ENCODE results near the gene STK32A.

DNA sequence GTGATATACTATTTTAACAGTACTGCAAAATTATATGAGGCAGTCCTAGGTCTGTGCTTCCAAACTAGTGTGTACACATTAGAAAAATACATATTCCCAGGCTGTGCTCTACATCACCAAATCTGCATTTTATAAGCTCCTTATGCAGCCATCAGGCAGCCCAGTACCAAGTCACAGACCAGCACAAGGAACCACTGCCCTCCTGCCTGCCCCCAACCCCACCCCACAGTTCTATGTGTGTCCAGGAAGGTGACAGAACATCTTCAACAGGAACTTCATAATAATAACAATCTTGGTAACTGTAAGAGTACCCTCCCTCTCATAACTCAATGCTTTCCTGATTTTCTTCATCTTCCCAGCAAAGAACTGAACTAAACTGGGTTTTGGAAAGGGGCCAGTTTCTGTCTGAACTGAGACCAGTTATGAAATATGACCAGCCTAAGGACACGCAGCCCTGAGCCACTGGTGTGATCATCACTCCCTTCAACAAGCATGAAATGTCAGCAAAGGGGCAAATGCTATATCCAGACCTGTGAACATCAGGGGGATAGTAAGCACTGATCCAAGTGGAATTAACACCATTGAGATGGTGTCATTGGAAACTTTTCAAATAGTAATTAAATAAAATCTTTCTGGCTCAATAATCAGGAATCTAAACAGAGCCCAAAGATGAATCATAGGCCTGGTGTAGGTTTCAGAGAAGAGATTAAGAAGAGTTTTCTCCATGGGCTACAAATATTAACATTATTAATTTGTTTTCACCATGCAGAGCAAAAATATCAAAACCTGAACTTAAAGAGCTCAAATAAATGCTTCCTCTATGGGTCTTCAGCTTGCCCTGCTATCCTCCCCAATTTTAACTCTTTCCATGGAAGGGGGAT, 192.9 kb downstream of the STK32A start:
- TF ChIP-seq POLR2AphosphoS5 (IDR thresholded peaks at IDR 0.05; ENCODE audit: control insufficient read depth, insufficient read depth, low read depth, low read length) (no peak), TCF3 (CRISPR knock-in tag; IDR thresholded peaks at IDR 0.05) (no peak), MTA3 (IDR thresholded peaks at IDR 0.05; ENCODE audit: borderline replicate concordance) (no peak), RCOR1 (IDR thresholded peaks at IDR 0.05; ENCODE audit: borderline replicate concordance in 1 of 2, low read depth in 2 of 2, low read length in 2 of 2) (no peak), TEAD1 (CRISPR knock-in tag; IDR thresholded peaks at IDR 0.05) (no peak), POLR2A (conservative IDR thresholded peaks at IDR 0.05) (no peak), PHF21A (IDR thresholded peaks at IDR 0.05; ENCODE audit: borderline replicate concordance, low read depth) (no peak), PRPF4 (IDR thresholded peaks at IDR 0.05; ENCODE audit: insufficient read depth, low read depth, low read length, poor library complexity, severe bottlenecking) (no peak), TEAD2 (tag; IDR thresholded peaks at IDR 0.05) (no peak)
- TF ChIP-seq, protein P1, sequence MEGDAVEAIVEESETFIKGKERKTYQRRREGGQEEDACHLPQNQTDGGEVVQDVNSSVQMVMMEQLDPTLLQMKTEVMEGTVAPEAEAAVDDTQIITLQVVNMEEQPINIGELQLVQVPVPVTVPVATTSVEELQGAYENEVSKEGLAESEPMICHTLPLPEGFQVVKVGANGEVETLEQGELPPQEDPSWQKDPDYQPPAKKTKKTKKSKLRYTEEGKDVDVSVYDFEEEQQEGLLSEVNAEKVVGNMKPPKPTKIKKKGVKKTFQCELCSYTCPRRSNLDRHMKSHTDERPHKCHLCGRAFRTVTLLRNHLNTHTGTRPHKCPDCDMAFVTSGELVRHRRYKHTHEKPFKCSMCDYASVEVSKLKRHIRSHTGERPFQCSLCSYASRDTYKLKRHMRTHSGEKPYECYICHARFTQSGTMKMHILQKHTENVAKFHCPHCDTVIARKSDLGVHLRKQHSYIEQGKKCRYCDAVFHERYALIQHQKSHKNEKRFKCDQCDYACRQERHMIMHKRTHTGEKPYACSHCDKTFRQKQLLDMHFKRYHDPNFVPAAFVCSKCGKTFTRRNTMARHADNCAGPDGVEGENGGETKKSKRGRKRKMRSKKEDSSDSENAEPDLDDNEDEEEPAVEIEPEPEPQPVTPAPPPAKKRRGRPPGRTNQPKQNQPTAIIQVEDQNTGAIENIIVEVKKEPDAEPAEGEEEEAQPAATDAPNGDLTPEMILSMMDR (IDR thresholded peaks at IDR 0.05 in 2 of 3, conservative IDR thresholded peaks at IDR 0.05 in 1 of 3; ENCODE audit: insufficient read depth in 2 of 3, low read depth in 1 of 3, low read length in 3 of 3), result no peak
- TF ChIP-seq, protein P2, sequence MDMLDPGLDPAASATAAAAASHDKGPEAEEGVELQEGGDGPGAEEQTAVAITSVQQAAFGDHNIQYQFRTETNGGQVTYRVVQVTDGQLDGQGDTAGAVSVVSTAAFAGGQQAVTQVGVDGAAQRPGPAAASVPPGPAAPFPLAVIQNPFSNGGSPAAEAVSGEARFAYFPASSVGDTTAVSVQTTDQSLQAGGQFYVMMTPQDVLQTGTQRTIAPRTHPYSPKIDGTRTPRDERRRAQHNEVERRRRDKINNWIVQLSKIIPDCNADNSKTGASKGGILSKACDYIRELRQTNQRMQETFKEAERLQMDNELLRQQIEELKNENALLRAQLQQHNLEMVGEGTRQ (CRISPR knock-in tag; IDR thresholded peaks at IDR 0.05), result no peak
